PC-9 (cell line): ENCODE results near the gene FNIP2. TPM values are rescaled to one million over a fixed set of nuclear protein-coding genes. Genes with fewer than 3 reads are reported as not detected.

Experiments used
- BruUV-seq: library from RNA; stranded (reverse); fragments of 400-500 nt; replicated peaks from 2 replicates; lab custom pipeline; 2021; lab: Mats Ljungman, UMichigan
- CTCF ChIA-PET: fragments of 300-600 bp; sonication (Branson Sonifier 250); formaldehyde crosslinking; loops from one replicate; lab custom pipeline; 2022; ENCODE audit warnings: antibody characterized with exemption; lab: Charles Lee
- POLR2A ChIA-PET: fragments of 300-600 bp; sonication (Branson Sonifier 250); formaldehyde crosslinking; loops from one replicate; lab custom pipeline; 2022; ENCODE audit warnings: antibody characterized with exemption; ENCODE audit not compliant: unreplicated experiment; lab: Charles Lee
- DNase-seq, 2 experiments: peaks; one replicate each; pipeline versions ENCODE4 v3.0.0 to v3.0.0-alpha.2; 2015 to 2022; ENCODE audit warnings: mixed read lengths in 1 of 2
- H2AFZ ChIP-seq: fragments of 200-600 bp; sonication (generic); 2 replicates; pipeline ENCODE4 v1.8.1; 2017; ENCODE audit warnings: antibody characterized with exemption
- H3F3A ChIP-seq: fragments of 200-600 bp; sonication (generic); 2 replicates; pipeline ENCODE4 v1.8.1; 2017; ENCODE audit warnings: antibody characterized with exemption, mild to moderate bottlenecking, low read depth; ENCODE audit not compliant: insufficient read depth
- H3K27ac ChIP-seq: fragments of 200-600 bp; sonication (generic); 2 replicates; pipeline ENCODE4 v1.6.1; 2016; ENCODE audit warnings: mixed run types
- H3K27me3 ChIP-seq: fragments of 200-600 bp; sonication (generic); 2 replicates; pipeline ENCODE4 v1.6.1; 2016; ENCODE audit warnings: low read depth, mixed run types; ENCODE audit not compliant: insufficient read depth
- H3K36me3 ChIP-seq: fragments of 200-600 bp; sonication (generic); 2 replicates; pipeline ENCODE4 v1.6.1; 2016; ENCODE audit warnings: low read depth, mixed run types
- H3K4me1 ChIP-seq: fragments of 200-600 bp; sonication (generic); replicated peaks from 2 replicates; pipeline ENCODE4 v1.6.1; 2016; ENCODE audit warnings: mixed run types; ENCODE audit not compliant: insufficient read depth
- H3K4me2 ChIP-seq: fragments of 200-600 bp; sonication (generic); 2 replicates; pipeline ENCODE4 v1.6.1; 2017; ENCODE audit warnings: mixed run types
- H3K4me3 ChIP-seq: fragments of 200-600 bp; sonication (generic); 2 replicates; pipeline ENCODE4 v1.6.1; 2016; ENCODE audit warnings: mixed run types
- H3K79me2 ChIP-seq: fragments of 200-600 bp; sonication (generic); 2 replicates; pipeline ENCODE4 v1.6.1; 2017; ENCODE audit warnings: low read depth, mixed run types
- H3K9me2 ChIP-seq: fragments of 200-600 bp; sonication (generic); 2 replicates; pipeline ENCODE4 v1.8.1; 2017; ENCODE audit warnings: mild to moderate bottlenecking; ENCODE audit not compliant: insufficient read depth
- H3K9me3 ChIP-seq: fragments of 200-600 bp; sonication (generic); 2 replicates; pipeline ENCODE4 v1.8.1; 2016; ENCODE audit warnings: low read depth; ENCODE audit not compliant: insufficient read depth
- H4K20me1 ChIP-seq: fragments of 200-600 bp; sonication (generic); 2 replicates; pipeline ENCODE4 v1.8.1; 2017; ENCODE audit not compliant: insufficient read depth
- CTCF ChIP-seq: fragments of 200-600 bp; sonication (generic); conservative IDR thresholded peaks from 2 replicates; pipeline ENCODE4 v1.6.1; 2017; ENCODE audit warnings: mixed run types, antibody characterized with exemption, mild to moderate bottlenecking, moderate library complexity
- EZH2 ChIP-seq: fragments of 200-600 bp; sonication (generic); IDR thresholded peaks from 2 replicates; pipeline ENCODE4 v1.8.0; 2017; ENCODE audit warnings: antibody characterized with exemption, low read depth
- intact Hi-C: fragments of 100-400 bp; cut with micrococcal nuclease; formaldehyde crosslinking; loops from one replicate; pipeline ENCODE4 v1.10.0; 2022; ENCODE audit not compliant: unreplicated experiment
- total RNA-seq: library from RNA; stranded (reverse); gene quantifications from 2 replicates; pipeline ENCODE4 v1.2.3, GENCODE V29; 2021

The FNIP2 gene
- total RNA-seq, 1 experiment from 2014 or later, result 2.5 TPM

DNA sequence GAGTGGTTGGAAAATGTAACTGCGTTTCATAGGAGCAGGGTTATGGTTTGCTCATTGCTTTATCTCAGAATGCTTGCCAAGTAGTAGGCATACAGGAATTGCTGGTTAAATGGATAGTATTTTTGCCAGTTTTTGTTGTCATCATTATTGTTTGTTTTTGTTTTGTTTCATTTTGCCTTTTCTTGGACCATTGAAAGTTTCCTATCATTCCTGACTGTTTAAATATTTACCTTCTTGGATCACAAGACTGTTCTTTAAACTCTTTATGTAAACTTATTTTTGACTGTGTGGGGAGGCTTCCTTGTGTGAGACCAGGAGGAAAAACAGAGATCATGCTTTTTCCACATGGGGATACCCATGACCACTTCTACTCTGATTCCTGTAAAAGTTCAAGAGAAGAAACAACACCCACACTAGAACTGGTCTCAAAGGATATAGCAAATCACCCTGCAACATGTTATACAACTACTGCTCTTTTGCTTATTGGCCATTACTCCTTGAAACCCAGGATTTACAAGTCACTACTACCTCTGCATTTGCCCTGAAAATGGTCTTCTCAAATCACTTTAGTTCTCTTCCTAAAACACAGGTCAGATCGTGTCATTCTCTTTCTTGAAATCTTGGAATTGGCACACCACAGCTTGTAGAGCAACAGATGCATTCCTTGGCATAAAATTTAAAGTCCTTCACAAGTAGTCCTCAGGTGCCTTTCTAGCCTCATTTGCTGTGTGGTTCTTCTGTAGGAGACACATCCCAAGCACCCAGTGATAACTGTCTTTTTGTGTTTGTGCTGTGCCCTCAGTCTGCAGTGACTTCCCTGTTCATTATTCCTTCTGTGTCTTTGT, 51.3 kb downstream of the FNIP2 start:
- Histone ChIP-seq H3K79me2 (no peaks in the 10 kb centered on the region), H3K27me3 (no peaks in the 10 kb centered on the region), H3K27ac (no peak overlapping the region), H3K9me3 (no peaks in the 10 kb centered on the region), H3K36me3 (no peaks in the 10 kb centered on the region), H3F3A (no peaks in the 10 kb centered on the region), H3K4me2 (no peak overlapping the region), H3K4me1 (peaks cover 30% of the 10 kb centered on the region), H3K9me2 (no peaks in the 10 kb centered on the region), H2AFZ (no peak overlapping the region), H3K4me3 (no peak overlapping the region), H4K20me1 (no peaks in the 10 kb centered on the region)
- intact Hi-C loops, result no loop called here
- TF ChIP-seq EZH2 (no peak), CTCF (no peak)
- no peak for DNase-seq
- ChIA-PET POLR2A (no interaction called here), CTCF (no interaction called here)
- no TSS peak for BruUV-seq

GRCh38 chr4:158821228-158821971, 52.6 kb downstream of the FNIP2 start:
- no peaks in the 10 kb centered on the region for H4K20me1 ChIP-seq
- no peaks in the 10 kb centered on the region for H3K79me2 ChIP-seq
- intact Hi-C loops, result no loop called here
- no peak overlapping the region for H2AFZ ChIP-seq
- no peak for DNase-seq
- no peak overlapping the region for H3K4me2 ChIP-seq
- H3K9me3 ChIP-seq, result no peaks in the 10 kb centered on the region
- H3K4me1 ChIP-seq, result peaks cover 42% of the 10 kb centered on the region
- TF ChIP-seq CTCF (no peak), EZH2 (no peak)
- ChIA-PET POLR2A (no interaction called here), CTCF (interaction anchor here (1.0 kb wide), 1 partner anchor 52 kb away, joined by 5 read pairs; no protein-coding TSS in a partner anchor)
- BruUV-seq, result no TSS peak
- no peaks in the 10 kb centered on the region for H3K36me3 ChIP-seq
- peaks cover 3% of the 10 kb centered on the region; the same call in 1 of the 2 replicates for H3F3A ChIP-seq
- H3K27ac ChIP-seq, result no peak overlapping the region
- H3K27me3 ChIP-seq, result no peaks in the 10 kb centered on the region
- no peaks in the 10 kb centered on the region for H3K9me2 ChIP-seq
- no peak overlapping the region for H3K4me3 ChIP-seq

GRCh38 chr4:158822348-158822747, 53.5 kb downstream of the FNIP2 start:
- Histone ChIP-seq H3K9me3 (no peaks in the 10 kb centered on the region), H3K4me2 (no peak overlapping the region), H4K20me1 (no peaks in the 10 kb centered on the region), H3K36me3 (no peaks in the 10 kb centered on the region), H3K27ac (no peak overlapping the region), H3K4me1 (peaks cover 52% of the 10 kb centered on the region), H3F3A (peaks cover 9% of the 10 kb centered on the region), H3K4me3 (no peak overlapping the region), H3K79me2 (no peaks in the 10 kb centered on the region), H3K9me2 (no peaks in the 10 kb centered on the region), H2AFZ (no peak overlapping the region), H3K27me3 (no peaks in the 10 kb centered on the region)
- no peak for DNase-seq
- intact Hi-C loops, result no loop called here
- BruUV-seq, result no TSS peak
- POLR2A ChIA-PET, result no interaction called here
- TF ChIP-seq CTCF, result no peak
- TF ChIP-seq EZH2, result no peak
- CTCF ChIA-PET, result no interaction called here
